ENCODE results near the gene GMIP. TPM values are rescaled to one million over a fixed set of nuclear protein-coding genes. Genes with fewer than 3 reads are reported as not detected.

The GMIP gene
- total RNA-seq, 2 experiments from 2014 or later, result 89.6 to 97.0 TPM

- no peak for ATAC-seq (ENCODE audit: poor library complexity)
- Mint-ChIP-seq H3K9me3 (peaks cover 20% of the 10 kb centered on the region), H3K4me1 (ENCODE audit: low read depth) (peaks cover 6% of the 10 kb centered on the region), H3K4me3 (no peak overlapping the region), H3K27me3 (no peaks in the 10 kb centered on the region), H3K27ac (no peak overlapping the region), H3K36me3 (ENCODE audit: low read depth) (peaks cover 92% of the 10 kb centered on the region)
- Histone ChIP-seq H3K4me3 (ENCODE audit: low read length) (no peak overlapping the region), H3K27me3 (ENCODE audit: control insufficient read depth in 1 of 2, insufficient read depth in 2 of 2, low read length in 2 of 2) (no peaks in the 10 kb centered on the region), H3K9me3 (ENCODE audit: control insufficient read depth in 1 of 2, insufficient read depth in 1 of 2, low read length in 2 of 2) (peaks cover 75 to 95% of the 10 kb centered on the region in 2 experiments), H3K4me1 (ENCODE audit: insufficient read depth, low read length) (peaks cover 11% of the 10 kb centered on the region), H3K36me3 (ENCODE audit: insufficient read depth, low read length) (peaks cover 61% of the 10 kb centered on the region), H3K27ac (ENCODE audit: low read depth in 1 of 2, low read length in 2 of 2) (no peak overlapping the region)
- intact Hi-C loops (cut with DNase I, micrococcal nuclease), result loop anchor here in 1 of 2 experiments (5.0 to 10.0 kb wide), 2 partner anchors 33 to 215 kb away; no protein-coding TSS in a partner anchor
- ChIA-PET CTCF (no interaction called here), POLR2A (interaction anchor here (0.6 to 2.3 kb wide), 4 partner anchors 9 to 171 kb away, joined by 3 to 9 read pairs (median 4); partner anchors contain the start of genes ZNF101 and ZNF506)
- no peak for DNase-seq
- TF ChIP-seq CTCF (IDR thresholded peaks at IDR 0.05), result no peak
Measured at GRCh38 chr19:19679176-19680073, 36.0 kb upstream of the GMIP start.

GRCh38 chr19:19677579-19677978 lies 34.1 kb upstream of the GMIP start:
- H3K4me3 ChIP-seq (ENCODE audit: low read length), result no peak overlapping the region
- peak overlapping the region; percentile 55 for H3K27ac Mint-ChIP-seq
- no peaks in the 10 kb centered on the region for H3K27me3 ChIP-seq (ENCODE audit: control insufficient read depth in 1 of 2, insufficient read depth in 2 of 2, low read length in 2 of 2)
- peaks cover 14% of the 10 kb centered on the region for H3K9me3 Mint-ChIP-seq
- peaks cover 79% of the 10 kb centered on the region for H3K36me3 ChIP-seq (ENCODE audit: insufficient read depth, low read length)
- ATAC-seq (ENCODE audit: poor library complexity) (no peak), DNase-seq (no peak)
- H3K36me3 Mint-ChIP-seq (ENCODE audit: low read depth), result peaks cover 92% of the 10 kb centered on the region
- H3K4me1 Mint-ChIP-seq (ENCODE audit: low read depth), result peaks cover 8% of the 10 kb centered on the region
- no peak overlapping the region for H3K27ac ChIP-seq (ENCODE audit: low read depth in 1 of 2, low read length in 2 of 2)
- CTCF ChIA-PET, result no interaction called here
- peaks cover 74 to 92% of the 10 kb centered on the region in 2 experiments for H3K9me3 ChIP-seq (ENCODE audit: control insufficient read depth in 1 of 2, insufficient read depth in 1 of 2, low read length in 2 of 2)
- no peak overlapping the region for H3K4me3 Mint-ChIP-seq
- intact Hi-C loops (cut with DNase I, micrococcal nuclease), result loop anchor here in 1 of 2 experiments (2.0 to 10.0 kb wide), 3 partner anchors 35 to 217 kb away; no protein-coding TSS in a partner anchor
- H3K27me3 Mint-ChIP-seq, result no peaks in the 10 kb centered on the region
- peaks cover 19% of the 10 kb centered on the region for H3K4me1 ChIP-seq (ENCODE audit: insufficient read depth, low read length)
- POLR2A ChIA-PET, result interaction anchor here (1.0 to 2.3 kb wide), 3 partner anchors 8 to 10 kb away, joined by 3 to 9 read pairs (median 6); partner anchors contain the start of gene ZNF101
- TF ChIP-seq CTCF (IDR thresholded peaks at IDR 0.05), result no peak

- TF ChIP-seq CTCF (IDR thresholded peaks at IDR 0.05), result no peak
- Mint-ChIP-seq H3K27ac (no peak overlapping the region), H3K27me3 (no peaks in the 10 kb centered on the region), H3K9me3 (peaks cover 9% of the 10 kb centered on the region), H3K4me1 (ENCODE audit: low read depth) (peaks cover 29% of the 10 kb centered on the region), H3K4me3 (peak overlapping the region; percentile 48), H3K36me3 (ENCODE audit: low read depth) (peaks cover 97% of the 10 kb centered on the region)
- DNase-seq (no peak), ATAC-seq (ENCODE audit: poor library complexity) (no peak)
- peaks cover 47% of the 10 kb centered on the region for H3K4me1 ChIP-seq (ENCODE audit: insufficient read depth, low read length)
- CTCF ChIA-PET, result no interaction called here
- H3K27me3 ChIP-seq (ENCODE audit: control insufficient read depth in 1 of 2, insufficient read depth in 2 of 2, low read length in 2 of 2), result no peaks in the 10 kb centered on the region
- intact Hi-C loops (cut with DNase I, micrococcal nuclease), result loop anchor here in 1 of 2 experiments (5.0 to 10.0 kb wide), 2 partner anchors 143 to 220 kb away; no protein-coding TSS in a partner anchor
- H3K36me3 ChIP-seq (ENCODE audit: insufficient read depth, low read length), result peaks cover 79% of the 10 kb centered on the region
- no peak overlapping the region for H3K27ac ChIP-seq (ENCODE audit: low read depth in 1 of 2, low read length in 2 of 2)
- H3K9me3 ChIP-seq (ENCODE audit: control insufficient read depth in 1 of 2, insufficient read depth in 1 of 2, low read length in 2 of 2), result peaks cover 70 to 71% of the 10 kb centered on the region in 2 experiments
- H3K4me3 ChIP-seq (ENCODE audit: low read length), result no peak overlapping the region
- POLR2A ChIA-PET, result interaction anchor here (1.1 kb wide), 1 partner anchor 15 kb away, joined by 3 read pairs; no protein-coding TSS in a partner anchor
Measured at GRCh38 chr19:19674315-19674714, 30.9 kb upstream of the GMIP start.
